Bronchial epithelial cell (primary cell): Measurements from ENCODE around the gene UFD1. TPM values are rescaled to one million over a fixed set of nuclear protein-coding genes. Genes with fewer than 3 reads are reported as not detected.

ENCODE experiments used
- DNase-seq: peaks from one replicate; pipeline ENCODE4 v3.0.0-alpha.2; 2010; ENCODE audit warnings: low read depth
- FAIRE-seq: peaks from 2 replicates; lab custom pipeline; 2011; peaks lifted over from hg19 to GRCh38; lab: Jason Lieb, UNC
- H3K27me3 ChIP-seq: 2 replicates; pipeline ENCODE4 v1.5.1; 2011; ENCODE audit warnings: low read length; ENCODE audit not compliant: control insufficient read depth, insufficient read depth
- H3K36me3 ChIP-seq: 2 replicates; pipeline ENCODE4 v1.5.1; 2011; ENCODE audit warnings: low read length; ENCODE audit not compliant: control insufficient read depth, insufficient read depth
- H3K4me3 ChIP-seq: 2 replicates; pipeline ENCODE4 v1.5.1; 2011; ENCODE audit warnings: mild to moderate bottlenecking, low read depth, low read length, control low read depth
- total RNA-seq: library from RNA; depleted of rRNA; stranded (reverse); fragments of >200 nt; gene quantifications from 2 replicates; pipeline ENCODE4 v1.2.1, GENCODE V29; 2014
- TF ChIP-seq, protein P1 (sequence below): IDR thresholded peaks from 2 replicates; pipeline ENCODE4 v1.5.1; 2011; ENCODE audit warnings: mild to moderate bottlenecking, moderate library complexity, low read length, control low read depth, inconsistent platforms; ENCODE audit not compliant: insufficient read depth, severe bottlenecking

UFD1 gene
- total RNA-seq, 1 donor from 2014 or later = 66.9 TPM

DNA sequence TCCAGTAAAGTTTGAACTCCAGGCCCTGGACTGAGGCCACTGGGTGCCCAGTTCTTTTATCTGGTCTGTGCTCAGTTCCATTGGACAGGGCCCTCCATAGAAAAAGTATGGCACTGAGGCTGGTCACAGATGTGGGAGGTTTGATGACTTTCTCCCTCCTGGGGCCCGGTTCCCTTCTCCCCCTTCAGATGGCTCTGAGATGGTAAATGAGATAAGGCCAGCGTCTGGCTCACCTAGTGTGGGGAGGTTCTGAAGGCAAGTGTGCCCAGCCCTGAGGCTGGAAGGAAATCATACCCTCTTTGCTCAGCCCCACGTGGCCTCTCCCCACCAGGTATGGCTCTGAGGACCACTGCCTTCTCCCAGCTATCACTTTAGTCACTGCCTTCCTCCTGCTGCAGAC is 46.7 kb upstream of the UFD1 start:
- TF ChIP-seq, protein P1, sequence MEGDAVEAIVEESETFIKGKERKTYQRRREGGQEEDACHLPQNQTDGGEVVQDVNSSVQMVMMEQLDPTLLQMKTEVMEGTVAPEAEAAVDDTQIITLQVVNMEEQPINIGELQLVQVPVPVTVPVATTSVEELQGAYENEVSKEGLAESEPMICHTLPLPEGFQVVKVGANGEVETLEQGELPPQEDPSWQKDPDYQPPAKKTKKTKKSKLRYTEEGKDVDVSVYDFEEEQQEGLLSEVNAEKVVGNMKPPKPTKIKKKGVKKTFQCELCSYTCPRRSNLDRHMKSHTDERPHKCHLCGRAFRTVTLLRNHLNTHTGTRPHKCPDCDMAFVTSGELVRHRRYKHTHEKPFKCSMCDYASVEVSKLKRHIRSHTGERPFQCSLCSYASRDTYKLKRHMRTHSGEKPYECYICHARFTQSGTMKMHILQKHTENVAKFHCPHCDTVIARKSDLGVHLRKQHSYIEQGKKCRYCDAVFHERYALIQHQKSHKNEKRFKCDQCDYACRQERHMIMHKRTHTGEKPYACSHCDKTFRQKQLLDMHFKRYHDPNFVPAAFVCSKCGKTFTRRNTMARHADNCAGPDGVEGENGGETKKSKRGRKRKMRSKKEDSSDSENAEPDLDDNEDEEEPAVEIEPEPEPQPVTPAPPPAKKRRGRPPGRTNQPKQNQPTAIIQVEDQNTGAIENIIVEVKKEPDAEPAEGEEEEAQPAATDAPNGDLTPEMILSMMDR = no peak
- Histone ChIP-seq H3K36me3 (no peaks in the 10 kb centered on the region), H3K27me3 (peaks cover 11% of the 10 kb centered on the region), H3K4me3 (no peak overlapping the region)
- no peak for DNase-seq
- no peak for FAIRE-seq

GRCh38 chr22:19525116-19525660 is 46.2 kb upstream of the UFD1 start:
- DNase-seq (no peak), FAIRE-seq (no peak)
- TF ChIP-seq, protein P1 = no peak
- peaks cover 11% of the 10 kb centered on the region for H3K27me3 ChIP-seq
- no peaks in the 10 kb centered on the region for H3K36me3 ChIP-seq
- no peak overlapping the region for H3K4me3 ChIP-seq

DNA sequence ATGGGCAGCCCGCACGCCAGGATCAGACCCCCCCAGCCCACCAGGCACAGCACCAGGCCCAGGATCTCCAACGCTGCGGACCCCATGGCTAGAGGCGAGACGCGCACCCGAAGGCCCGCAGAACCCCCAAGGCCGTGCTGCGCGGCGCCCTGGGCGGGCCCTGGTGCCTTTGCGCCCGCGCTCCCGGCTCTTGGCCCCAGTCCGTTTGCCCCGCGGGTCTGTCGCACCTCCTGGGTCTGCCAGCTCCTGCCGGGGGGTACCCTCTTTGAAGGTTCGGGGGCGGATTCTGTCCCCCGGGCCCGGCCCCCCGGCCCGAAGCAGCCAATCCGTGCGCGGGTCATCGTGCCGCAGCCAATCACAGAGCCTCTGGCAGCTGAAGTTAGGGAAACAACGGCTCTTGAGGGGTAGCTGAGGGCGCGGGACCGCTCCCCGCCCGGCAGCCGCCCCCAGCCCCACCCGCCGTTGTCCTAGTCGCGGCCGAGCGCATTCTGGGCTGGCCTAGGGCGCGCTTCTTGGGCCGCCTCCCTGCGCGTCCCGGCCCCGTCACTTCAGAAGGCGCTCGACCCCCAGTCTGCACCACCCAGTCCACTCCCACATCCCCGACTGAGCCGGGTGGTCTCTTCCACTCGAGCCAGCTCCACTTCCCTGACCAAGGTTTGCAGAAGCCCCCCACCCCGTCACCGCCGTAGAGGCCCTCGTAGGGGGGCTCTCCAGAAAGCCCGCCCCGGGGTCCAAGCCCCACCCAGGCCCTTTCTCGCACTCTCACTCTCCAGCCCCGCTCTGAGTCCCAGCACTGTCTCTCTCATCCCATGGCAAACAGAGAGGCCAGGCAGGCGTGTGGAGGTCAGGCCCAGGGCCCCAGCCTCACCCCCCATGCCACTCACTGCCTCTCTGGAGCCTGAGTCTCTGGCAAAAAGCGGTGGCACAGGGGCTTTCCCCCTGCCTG is 45.5 kb upstream of the UFD1 start, which contains the start of gene CLDN5:
Gene CLDN5 (minus strand): TSS at position 241 of the 946 bp plus-strand sequence. CDS start 155 bp downstream, at position 86.
- H3K27me3 ChIP-seq = peaks cover 11% of the 10 kb centered on the region

DNA sequence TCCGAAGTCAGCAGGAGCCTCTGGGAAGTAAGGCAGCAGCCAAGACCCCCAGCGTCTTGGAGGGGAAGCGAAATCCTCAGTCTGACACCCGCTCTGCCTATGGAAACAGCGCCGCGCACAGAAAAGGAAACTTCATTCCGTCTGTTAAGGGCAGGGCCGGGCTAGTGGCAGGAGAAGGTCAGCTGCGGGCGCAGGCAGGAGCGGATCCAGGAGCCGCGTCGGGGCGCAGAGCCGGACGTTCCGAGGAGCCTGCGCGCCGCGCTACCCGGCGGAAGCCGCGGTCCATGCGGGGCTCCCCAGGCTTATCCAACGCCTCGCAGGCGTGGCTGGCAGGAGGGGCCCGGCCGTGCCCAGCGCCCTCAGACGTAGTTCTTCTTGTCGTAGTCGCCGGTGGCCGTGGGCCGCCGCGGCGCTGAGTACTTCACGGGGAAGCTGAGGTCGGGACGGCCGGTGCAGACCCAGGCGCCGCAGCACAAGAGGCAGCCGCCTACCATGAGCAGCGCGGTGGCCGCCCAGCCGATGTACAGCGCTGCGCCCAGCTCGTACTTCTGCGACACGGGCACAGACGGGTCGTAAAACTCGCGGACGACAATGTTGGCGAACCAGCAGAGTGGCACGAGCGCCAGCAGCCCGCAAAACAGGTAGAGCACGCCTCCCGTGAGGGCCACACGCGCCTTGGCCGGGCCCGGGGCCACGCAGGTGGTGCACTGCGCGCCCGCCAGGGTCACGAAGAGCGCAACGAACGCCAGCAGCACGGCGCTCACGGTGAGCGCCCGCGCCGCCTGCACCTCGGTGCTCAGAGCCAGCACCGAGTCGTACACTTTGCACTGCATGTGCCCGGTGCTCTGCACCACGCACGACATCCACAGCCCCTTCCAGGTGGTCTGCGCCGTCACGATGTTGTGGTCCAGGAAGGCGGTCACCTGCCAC is 44.5 kb upstream of the UFD1 start:
- Histone ChIP-seq H3K36me3 (no peaks in the 10 kb centered on the region), H3K27me3 (peaks cover 11% of the 10 kb centered on the region), H3K4me3 (peak overlapping the region; percentile 24)
- DNase-seq (no peak), FAIRE-seq (no peak)
- TF ChIP-seq, protein P1 = peak; percentile 17

More for the DNA sequence above, 45.5 kb upstream of the UFD1 start, which contains the start of gene CLDN5:
- no peaks in the 10 kb centered on the region for H3K36me3 ChIP-seq
- FAIRE-seq (no peak), DNase-seq (no peak)
- H3K4me3 ChIP-seq = peak within 1 kb of the TSS; percentile 24
- TF ChIP-seq, protein P1 = no peak

GRCh38 chr22:19522881-19523239 is 43.9 kb upstream of the UFD1 start:
- TF ChIP-seq, protein P1 = no peak
- Histone ChIP-seq H3K4me3 (no peak overlapping the region), H3K36me3 (no peaks in the 10 kb centered on the region), H3K27me3 (peaks cover 11% of the 10 kb centered on the region)
- FAIRE-seq = no peak
- DNase-seq = no peak
